Neuron (in vitro differentiated cells): ENCODE measurements around the gene ZYX.

Experiments
- H2AFZ ChIP-seq: one replicate; pipeline ENCODE4 v1.6.1; 2013; ENCODE audit warnings: low read depth, mild to moderate bottlenecking, inconsistent platforms, low read length, moderate library complexity
- H3K27me3 ChIP-seq: one replicate; pipeline ENCODE4 v1.6.1; 2013; ENCODE audit warnings: low read length; ENCODE audit not compliant: insufficient read depth
- H3K36me3 ChIP-seq: one replicate; pipeline ENCODE4 v1.6.1; 2013; ENCODE audit warnings: low read length; ENCODE audit not compliant: insufficient read depth
- H3K4me1 ChIP-seq: one replicate; pipeline ENCODE4 v1.6.1; 2013; ENCODE audit warnings: low read length; ENCODE audit not compliant: insufficient read depth
- H3K4me3 ChIP-seq: 2 replicates; pipeline ENCODE4 v1.5.1; 2013; ENCODE audit warnings: mild to moderate bottlenecking, low read length, moderate library complexity
- H3K9me3 ChIP-seq: one replicate; pipeline ENCODE4 v1.6.1; 2013; ENCODE audit warnings: low read length

The ZYX gene

GRCh38 chr7:143383642-143383957 lies 2.5 kb downstream of the ZYX start:
- Histone ChIP-seq H3K4me3 (no peak overlapping the region), H3K36me3 (peaks cover 16% of the 10 kb centered on the region), H3K27me3 (no peaks in the 10 kb centered on the region), H2AFZ (no peak overlapping the region), H3K9me3 (no peaks in the 10 kb centered on the region), H3K4me1 (peaks cover 17% of the 10 kb centered on the region)

- Histone ChIP-seq H3K36me3 (peaks cover 21% of the 10 kb centered on the region), H3K4me3 (no peak overlapping the region), H3K4me1 (peaks cover 15% of the 10 kb centered on the region), H3K27me3 (no peaks in the 10 kb centered on the region), H3K9me3 (no peaks in the 10 kb centered on the region), H2AFZ (no peak overlapping the region)
Observed at GRCh38 chr7:143384148-143384547, 3.0 kb downstream of the ZYX start.

- Histone ChIP-seq H3K4me3 (no peak overlapping the region), H3K9me3 (no peaks in the 10 kb centered on the region), H3K27me3 (no peaks in the 10 kb centered on the region), H3K36me3 (peaks cover 29% of the 10 kb centered on the region), H3K4me1 (peaks cover 8% of the 10 kb centered on the region), H2AFZ (no peak overlapping the region)
Observed at GRCh38 chr7:143384661-143385631, 3.8 kb downstream of the ZYX start.

GRCh38 chr7:143385891-143386781 lies 5.0 kb downstream of the ZYX start:
- H3K9me3 ChIP-seq, result no peaks in the 10 kb centered on the region
- no peak overlapping the region for H3K4me3 ChIP-seq
- peaks cover 37% of the 10 kb centered on the region for H3K36me3 ChIP-seq
- H2AFZ ChIP-seq, result no peak overlapping the region
- H3K27me3 ChIP-seq, result no peaks in the 10 kb centered on the region
- peaks cover 7% of the 10 kb centered on the region for H3K4me1 ChIP-seq

- Histone ChIP-seq H3K9me3 (no peaks in the 10 kb centered on the region), H2AFZ (no peak overlapping the region), H3K27me3 (no peaks in the 10 kb centered on the region), H3K4me3 (no peak overlapping the region), H3K36me3 (peaks cover 39% of the 10 kb centered on the region), H3K4me1 (no peaks in the 10 kb centered on the region)
Observed at GRCh38 chr7:143387156-143387975, 6.2 kb downstream of the ZYX start.

GRCh38 chr7:143388051-143388450 lies 6.9 kb downstream of the ZYX start:
- Histone ChIP-seq H3K36me3 (peaks cover 36% of the 10 kb centered on the region), H3K27me3 (no peaks in the 10 kb centered on the region), H2AFZ (no peak overlapping the region), H3K4me3 (no peak overlapping the region), H3K4me1 (no peaks in the 10 kb centered on the region), H3K9me3 (no peaks in the 10 kb centered on the region)

GRCh38 chr7:143388491-143389101 lies 7.5 kb downstream of the ZYX start:
- no peaks in the 10 kb centered on the region for H3K4me1 ChIP-seq
- peaks cover 36% of the 10 kb centered on the region for H3K36me3 ChIP-seq
- no peaks in the 10 kb centered on the region for H3K27me3 ChIP-seq
- H3K4me3 ChIP-seq, result no peak overlapping the region
- H3K9me3 ChIP-seq, result no peaks in the 10 kb centered on the region
- H2AFZ ChIP-seq, result no peak overlapping the region

- Histone ChIP-seq H3K4me3 (no peak overlapping the region), H3K4me1 (no peaks in the 10 kb centered on the region), H3K9me3 (no peaks in the 10 kb centered on the region), H3K36me3 (peaks cover 36% of the 10 kb centered on the region), H2AFZ (no peak overlapping the region), H3K27me3 (no peaks in the 10 kb centered on the region)
Observed at GRCh38 chr7:143389316-143390103, 8.4 kb downstream of the ZYX start.

GRCh38 chr7:143390104-143390772 lies 9.1 kb downstream of the ZYX start:
- Histone ChIP-seq H3K4me1 (no peaks in the 10 kb centered on the region), H2AFZ (no peak overlapping the region), H3K9me3 (no peaks in the 10 kb centered on the region), H3K36me3 (peaks cover 36% of the 10 kb centered on the region), H3K27me3 (no peaks in the 10 kb centered on the region), H3K4me3 (no peak overlapping the region)

- Histone ChIP-seq H3K9me3 (no peaks in the 10 kb centered on the region), H3K4me3 (no peak overlapping the region), H3K36me3 (peaks cover 36% of the 10 kb centered on the region), H2AFZ (no peak overlapping the region), H3K27me3 (no peaks in the 10 kb centered on the region), H3K4me1 (no peaks in the 10 kb centered on the region)
Observed at GRCh38 chr7:143390773-143391317, 9.7 kb downstream of the ZYX start.
